Pancreas (tissue), 10 donors: Measurements from ENCODE around the gene EPC1. TPM values are rescaled to one million over a fixed set of nuclear protein-coding genes. Genes with fewer than 3 reads are reported as not detected.

Source experiments
- ATAC-seq, 4 donors: fragments of 200-7000 bp; cut with Tn5 transposase; one replicate each; pipeline versions ENCODE4 v1.8.0 to v1.9.1; 2020; ENCODE audit warnings: mild to moderate bottlenecking in 4 of 4, moderate library complexity in 4 of 4
- DNase-seq, 6 donors: peaks; one replicate each; pipeline ENCODE4 v3.0.0-alpha.2; 2020
- FAIRE-seq: peaks from 2 replicates; lab custom pipeline; 2012; peaks lifted over from hg19 to GRCh38; lab: Jason Lieb, UNC
- H3K27ac ChIP-seq, 4 donors: fragments of 200-600 bp; sonication (generic); 1 replicate in 3 of 4; 2 replicates in 1 of 4; pipeline versions ENCODE4 v1.5.0 to v1.8.0; 2020
- H3K27me3 ChIP-seq, 4 donors: fragments of 200-600 bp; one replicate each; pipeline ENCODE4 v1.8.0; 2021
- H3K36me3 ChIP-seq, 3 donors: fragments of 200-600 bp; sonication (generic) in 1 of 3; one replicate each; pipeline versions ENCODE4 v1.5.0 to v1.8.0; 2020 to 2021
- H3K4me1 ChIP-seq, 3 donors: fragments of 200-600 bp; one replicate each; pipeline ENCODE4 v1.8.0; 2021
- H3K4me3 ChIP-seq, 4 donors: fragments of 200-600 bp; sonication (generic) in 2 of 4; one replicate each; pipeline versions ENCODE4 v1.5.0 to v1.8.0; 2020 to 2021
- H3K9me3 ChIP-seq, 4 donors: fragments of 200-600 bp; one replicate each; pipeline ENCODE4 v1.8.0; 2021
- WGBS, 2 donors: extraction: QIAGEN DNeasy Blood & Tissue Kit; methylation state at CpG; one replicate each; pipeline ENCODE4 v1.1.7; 2013; 5-methylcytosine and 5-hydroxymethylcytosine counted together
- intact Hi-C, 3 donors: fragments of 100-400 bp; cut with DNase I; formaldehyde crosslinking; loops; one replicate each; pipeline versions ENCODE4 v1.11.1 to v1.14.2; 2022
- polyA plus RNA-seq, 2 donors: library from polyadenylated mRNA; stranded (reverse); fragments of 200-250 nt; gene quantifications; one replicate each; pipeline ENCODE4 v1.2.3, GENCODE V29; 2013
- total RNA-seq, 6 donors: library from RNA; stranded (reverse); fragmentation: NEBNext Ultra II Directional in 4 of 6; extraction: Animal tissue kit (Norgen Biotek cat#: 25700) in 4 of 6; gene quantifications; one replicate each; pipeline versions ENCODE4 v1.2.1 to v1.2.4, GENCODE V29; 2021 to 2023
- TF ChIP-seq, protein P1 (sequence below), 4 donors: fragments of 200-600 bp; sonication (generic) in 3 of 4; IDR thresholded peaks; one replicate each; pipeline versions ENCODE4 v1.5.0 to v1.8.0; 2021; ENCODE audit warnings: antibody characterized with exemption in 4 of 4
- donor health status: healthy with polysubstance abuse.
- donor health status: DM: no; HTN: no; CAD: no; lungs with moderate emphysema.
- donor health status: DM: no; HTN: no; CAD: no.
- donor health status: control.
- donor health status: control.
- donor health status: Bipolar disorder and iron deficiency.
- donor health status: DM: yes; HTN: yes; CAD: no.
- donor health status: DM: no; HTN: no; CAD: no.
- donor health status: DM: no; HTN: no; CAD: no.
- donor health status: DM: yes; HTN: yes; CAD: no.

EPC1 gene
- total and polyA plus RNA-seq, 8 donors = 11.3 to 21.8 (median 16.4) TPM

DNA sequence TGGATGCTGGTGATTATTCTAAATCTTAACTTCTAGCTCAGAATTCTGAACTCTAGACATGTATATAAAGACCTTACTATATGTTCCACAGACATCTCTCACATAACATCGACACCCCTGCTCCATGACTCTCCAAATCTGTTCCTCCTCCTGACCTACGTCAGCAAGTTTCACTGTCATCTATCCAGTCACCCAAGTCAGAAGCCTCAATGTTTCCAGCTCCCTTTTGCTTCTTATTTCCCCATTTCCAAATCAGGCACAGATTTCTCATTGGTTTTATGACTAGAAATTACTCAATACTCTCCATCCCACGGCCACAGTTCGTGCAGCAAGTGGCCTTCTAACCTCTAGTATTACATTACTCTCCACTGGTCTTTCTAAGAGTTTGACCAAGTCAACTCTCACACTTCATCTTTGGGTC, 28.5 kb downstream of the EPC1 start:
- FAIRE-seq (no peak), DNase-seq (no peak), ATAC-seq (peak in 3 of 4 donors; percentile 19 to 60 (median 60))
- no peaks in the 10 kb centered on the region for H3K9me3 ChIP-seq
- 78 to 82% methylated on average over 4 of the region's 4 CpGs for WGBS, 2 donors
- no peaks in the 10 kb centered on the region for H3K27me3 ChIP-seq
- no peak overlapping the region for H3K4me3 ChIP-seq
- H3K36me3 ChIP-seq = no peaks in the 10 kb centered on the region
- intact Hi-C loops = no loop called here
- H3K4me1 ChIP-seq = peaks cover 4 to 44% (median 31%) of the 10 kb centered on the region in 3 donors
- no peak overlapping the region for H3K27ac ChIP-seq
- TF ChIP-seq, protein P1, sequence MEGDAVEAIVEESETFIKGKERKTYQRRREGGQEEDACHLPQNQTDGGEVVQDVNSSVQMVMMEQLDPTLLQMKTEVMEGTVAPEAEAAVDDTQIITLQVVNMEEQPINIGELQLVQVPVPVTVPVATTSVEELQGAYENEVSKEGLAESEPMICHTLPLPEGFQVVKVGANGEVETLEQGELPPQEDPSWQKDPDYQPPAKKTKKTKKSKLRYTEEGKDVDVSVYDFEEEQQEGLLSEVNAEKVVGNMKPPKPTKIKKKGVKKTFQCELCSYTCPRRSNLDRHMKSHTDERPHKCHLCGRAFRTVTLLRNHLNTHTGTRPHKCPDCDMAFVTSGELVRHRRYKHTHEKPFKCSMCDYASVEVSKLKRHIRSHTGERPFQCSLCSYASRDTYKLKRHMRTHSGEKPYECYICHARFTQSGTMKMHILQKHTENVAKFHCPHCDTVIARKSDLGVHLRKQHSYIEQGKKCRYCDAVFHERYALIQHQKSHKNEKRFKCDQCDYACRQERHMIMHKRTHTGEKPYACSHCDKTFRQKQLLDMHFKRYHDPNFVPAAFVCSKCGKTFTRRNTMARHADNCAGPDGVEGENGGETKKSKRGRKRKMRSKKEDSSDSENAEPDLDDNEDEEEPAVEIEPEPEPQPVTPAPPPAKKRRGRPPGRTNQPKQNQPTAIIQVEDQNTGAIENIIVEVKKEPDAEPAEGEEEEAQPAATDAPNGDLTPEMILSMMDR (IDR thresholded peaks at IDR 0.05) = no peak

DNA sequence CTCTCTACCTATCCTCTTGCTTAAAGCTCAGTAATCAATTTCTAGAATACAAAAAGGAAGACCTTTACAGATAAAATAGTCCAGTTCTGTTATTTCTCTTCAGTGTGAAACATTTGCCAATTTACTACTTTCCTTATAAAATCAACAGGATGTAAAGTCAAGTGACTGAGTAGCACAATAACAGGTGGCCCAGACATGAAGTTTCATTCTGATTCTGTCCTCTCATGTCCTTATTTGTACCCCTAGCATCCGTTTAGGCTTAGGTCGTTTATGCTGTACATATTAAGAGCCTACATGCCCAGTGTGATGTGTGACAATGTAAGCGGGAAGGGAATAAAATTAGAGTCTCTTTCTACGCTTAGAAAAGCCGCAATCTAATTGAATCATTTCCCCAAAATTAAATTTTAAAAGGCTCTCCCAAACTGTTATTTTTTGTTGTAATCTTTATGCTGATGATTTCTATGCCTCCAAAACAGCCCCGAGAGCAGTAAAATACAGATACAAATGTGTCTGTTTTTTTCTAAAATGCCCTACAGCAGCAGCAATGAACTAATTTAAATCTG, 29.1 kb downstream of the EPC1 start:
- no peak overlapping the region for H3K4me3 ChIP-seq
- WGBS, 2 donors = 67 to 68% methylated on average over 6 of the region's 6 CpGs
- TF ChIP-seq, protein P1 (IDR thresholded peaks at IDR 0.05) = no peak
- intact Hi-C loops = no loop called here
- ATAC-seq = peak in 1 of 4 donors; percentile 39
- no peaks in the 10 kb centered on the region for H3K27me3 ChIP-seq
- H3K36me3 ChIP-seq = no peaks in the 10 kb centered on the region
- no peaks in the 10 kb centered on the region for H3K9me3 ChIP-seq
- no peak for DNase-seq
- no peak overlapping the region for H3K27ac ChIP-seq
- H3K4me1 ChIP-seq = peaks cover 4 to 44% (median 37%) of the 10 kb centered on the region in 3 donors
- FAIRE-seq = no peak

DNA sequence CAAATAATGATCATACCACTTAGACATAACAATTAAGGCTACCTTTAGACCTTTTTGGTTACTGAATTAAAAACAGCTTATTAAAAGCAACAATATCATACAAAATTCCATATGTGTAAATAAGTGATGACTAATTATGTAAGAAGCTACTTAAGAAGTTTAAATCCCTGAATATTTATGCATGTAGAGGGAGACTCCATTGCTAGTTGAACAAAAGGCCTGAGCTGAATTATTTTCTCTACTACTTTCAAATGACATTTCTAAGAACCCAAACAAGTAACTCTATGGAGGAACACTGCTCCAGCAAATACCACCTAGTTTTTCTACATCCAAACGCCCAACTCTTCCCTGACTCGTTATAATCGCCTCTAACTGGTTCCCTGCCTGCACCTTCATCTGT, 31.5 kb downstream of the EPC1 start:
- 56 to 57% methylated on average over 3 of the region's 3 CpGs for WGBS, 2 donors
- FAIRE-seq (no peak), ATAC-seq (no peak), DNase-seq (no peak)
- TF ChIP-seq, protein P1 (IDR thresholded peaks at IDR 0.05) = no peak
- Histone ChIP-seq H3K36me3 (no peaks in the 10 kb centered on the region), H3K4me1 (peaks cover 4 to 39% (median 39%) of the 10 kb centered on the region in 3 donors), H3K9me3 (no peaks in the 10 kb centered on the region), H3K4me3 (no peak overlapping the region), H3K27me3 (no peaks in the 10 kb centered on the region), H3K27ac (no peak overlapping the region)
- intact Hi-C loops = no loop called here

DNA sequence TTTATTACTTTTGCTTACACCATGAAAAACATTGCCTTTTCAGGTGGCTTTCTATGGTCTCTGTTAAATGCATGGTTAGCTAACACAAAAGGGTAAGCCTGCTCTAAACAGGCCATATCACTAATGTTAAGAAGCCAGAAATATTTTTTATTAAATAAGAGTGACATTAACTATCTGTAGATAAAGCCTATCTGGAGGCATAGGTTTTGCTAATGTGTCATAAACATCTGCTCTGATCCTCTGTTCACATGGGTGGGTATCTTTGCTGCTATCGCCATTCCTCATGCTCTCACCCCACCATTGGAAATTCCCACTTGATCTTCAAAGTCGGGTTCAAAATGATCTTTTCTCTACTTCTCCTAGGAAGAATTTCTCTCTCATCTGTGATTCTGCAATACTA, 32.4 kb downstream of the EPC1 start:
- DNase-seq (no peak), FAIRE-seq (no peak), ATAC-seq (no peak)
- Histone ChIP-seq H3K27ac (no peak overlapping the region), H3K4me1 (peaks cover 4 to 39% (median 39%) of the 10 kb centered on the region in 3 donors), H3K4me3 (no peak overlapping the region), H3K36me3 (no peaks in the 10 kb centered on the region), H3K9me3 (no peaks in the 10 kb centered on the region), H3K27me3 (no peaks in the 10 kb centered on the region)
- WGBS, 2 donors = 35 to 45% methylated on average over 2 of the region's 2 CpGs
- intact Hi-C loops = no loop called here
- TF ChIP-seq, protein P1 (IDR thresholded peaks at IDR 0.05) = no peak

DNA sequence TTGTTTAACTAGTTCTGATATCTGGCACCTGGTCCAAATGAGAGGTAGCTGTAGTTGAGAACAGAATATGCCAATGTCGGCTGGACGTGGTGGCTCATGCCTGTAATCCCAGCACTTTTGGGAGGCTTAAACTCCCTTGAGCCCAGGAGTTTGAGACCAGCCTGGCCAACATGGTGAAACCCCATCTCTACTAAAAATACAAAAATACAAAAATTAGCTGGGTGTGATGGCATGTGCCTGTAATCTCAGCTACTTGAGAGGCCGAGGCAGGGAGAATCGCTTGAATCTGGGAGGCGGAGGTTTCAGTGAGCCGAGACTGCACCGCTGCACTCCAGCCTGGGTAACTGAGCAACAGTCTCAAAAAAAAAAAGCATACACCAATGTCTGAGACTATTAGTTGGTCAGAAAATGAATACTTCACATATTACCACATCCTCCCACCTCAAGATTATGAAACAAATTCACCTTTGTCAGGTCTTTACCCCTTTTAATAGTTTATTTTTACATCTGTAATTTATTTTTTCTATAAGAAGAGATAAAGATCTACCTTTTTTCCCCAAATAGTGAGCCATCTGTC, 38.8 kb downstream of the EPC1 start:
- ATAC-seq (peak in 1 of 4 donors; percentile 4), FAIRE-seq (no peak), DNase-seq (no peak)
- H3K27me3 ChIP-seq = no peaks in the 10 kb centered on the region
- TF ChIP-seq, protein P1 (IDR thresholded peaks at IDR 0.05) = no peak
- no peak overlapping the region for H3K4me3 ChIP-seq
- 87 to 93% methylated on average over 7 of the region's 7 CpGs for WGBS, 2 donors
- intact Hi-C loops = no loop called here
- H3K27ac ChIP-seq = no peak overlapping the region
- H3K36me3 ChIP-seq = peaks cover 0 to 12% (median 0%) of the 10 kb centered on the region in 3 donors
- H3K4me1 ChIP-seq = peaks cover 7 to 13% (median 12%) of the 10 kb centered on the region in 3 donors
- H3K9me3 ChIP-seq = no peaks in the 10 kb centered on the region
